Hepatocyte (in vitro differentiated cells): ENCODE results near the gene MFSD2A. TPM values are rescaled to one million over a fixed set of nuclear protein-coding genes. Genes with fewer than 3 reads are reported as not detected.

Experiments
- DNase-seq: peaks from one replicate; pipeline ENCODE4 v3.0.0-alpha.2; 2016; ENCODE audit warnings: low spot score
- H2AFZ ChIP-seq: fragments of 200-600 bp; sonication (generic); 2 replicates; pipeline ENCODE4 v1.6.0; 2016; ENCODE audit warnings: antibody characterized with exemption, mild to moderate bottlenecking
- H3K27ac ChIP-seq: fragments of 200-600 bp; sonication (generic); 2 replicates; pipeline ENCODE4 v1.5.1; 2016; ENCODE audit warnings: mild to moderate bottlenecking
- H3K27me3 ChIP-seq: fragments of 200-600 bp; sonication (generic); 2 replicates; pipeline ENCODE4 v1.6.1; 2016
- H3K36me3 ChIP-seq: fragments of 200-600 bp; sonication (generic); replicated peaks from 2 replicates; pipeline ENCODE4 v1.5.1; 2016; ENCODE audit warnings: low read depth; ENCODE audit not compliant: insufficient read depth
- H3K4me1 ChIP-seq: fragments of 200-600 bp; sonication (generic); 2 replicates; pipeline ENCODE4 v1.5.1; 2016; ENCODE audit warnings: mild to moderate bottlenecking, moderate library complexity; ENCODE audit not compliant: insufficient read depth
- H3K4me2 ChIP-seq: fragments of 200-600 bp; sonication (generic); 2 replicates; pipeline ENCODE4 v1.6.0; 2016
- H3K4me3 ChIP-seq: fragments of 200-600 bp; sonication (generic); 2 replicates; pipeline ENCODE4 v1.5.1; 2016; ENCODE audit warnings: mild to moderate bottlenecking
- H3K79me2 ChIP-seq: fragments of 200-600 bp; sonication (generic); 2 replicates; pipeline ENCODE4 v1.6.0; 2017; ENCODE audit warnings: mild to moderate bottlenecking
- H3K9me2 ChIP-seq: fragments of 200-600 bp; sonication (generic); replicated peaks from 2 replicates; pipeline ENCODE4 v1.6.0; 2017; ENCODE audit warnings: mild to moderate bottlenecking; ENCODE audit not compliant: insufficient read depth
- H3K9me3 ChIP-seq: fragments of 200-600 bp; sonication (generic); 2 replicates; pipeline ENCODE4 v1.5.1; 2016; ENCODE audit warnings: low read depth, mild to moderate bottlenecking
- H4K20me1 ChIP-seq: fragments of 200-600 bp; sonication (generic); 2 replicates; pipeline ENCODE4 v1.6.0; 2016; ENCODE audit warnings: mild to moderate bottlenecking; ENCODE audit not compliant: insufficient read depth, poor library complexity, severe bottlenecking
- CTCF ChIP-seq: fragments of 200-600 bp; sonication (generic); IDR thresholded peaks from 2 replicates; pipeline ENCODE4 v1.5.1; 2016; ENCODE audit warnings: antibody characterized with exemption, mild to moderate bottlenecking; ENCODE audit not compliant: poor library complexity
- EZH2 ChIP-seq: fragments of 200-600 bp; sonication (generic); IDR thresholded peaks from 2 replicates; pipeline ENCODE4 v1.6.1; 2016; ENCODE audit warnings: antibody characterized with exemption, mild to moderate bottlenecking, borderline replicate concordance
- EZH2phosphoT487 ChIP-seq: fragments of 200-600 bp; sonication (generic); IDR thresholded peaks from one replicate; pipeline ENCODE4 v1.6.1; 2018; ENCODE audit warnings: antibody characterized with exemption, mild to moderate bottlenecking, low read depth, moderate library complexity; ENCODE audit not compliant: unreplicated experiment, severe bottlenecking
- WGBS: methylation state at CpG from one replicate; pipeline ENCODE4 v1.1.6; 2016; ENCODE audit warnings: low lambda C conversion rate; ENCODE audit errors: missing lambda C conversion rate; 5-methylcytosine and 5-hydroxymethylcytosine counted together
- polyA plus RNA-seq: library from polyadenylated mRNA; unstranded; fragments of >200 nt; fragmentation: Nextera tagmentation; extraction: Ambion mirVana; gene quantifications from 2 replicates; pipeline ENCODE4 v1.2.1, GENCODE V29; 2016
- total RNA-seq: library from RNA; depleted of rRNA; stranded (reverse); fragments of >200 nt; gene quantifications from 2 replicates; pipeline ENCODE4 v1.2.3, GENCODE V29; 2014

The MFSD2A gene
- total and polyA plus RNA-seq, 2 experiments from 2014 or later: 4.8 to 9.8 TPM

DNA sequence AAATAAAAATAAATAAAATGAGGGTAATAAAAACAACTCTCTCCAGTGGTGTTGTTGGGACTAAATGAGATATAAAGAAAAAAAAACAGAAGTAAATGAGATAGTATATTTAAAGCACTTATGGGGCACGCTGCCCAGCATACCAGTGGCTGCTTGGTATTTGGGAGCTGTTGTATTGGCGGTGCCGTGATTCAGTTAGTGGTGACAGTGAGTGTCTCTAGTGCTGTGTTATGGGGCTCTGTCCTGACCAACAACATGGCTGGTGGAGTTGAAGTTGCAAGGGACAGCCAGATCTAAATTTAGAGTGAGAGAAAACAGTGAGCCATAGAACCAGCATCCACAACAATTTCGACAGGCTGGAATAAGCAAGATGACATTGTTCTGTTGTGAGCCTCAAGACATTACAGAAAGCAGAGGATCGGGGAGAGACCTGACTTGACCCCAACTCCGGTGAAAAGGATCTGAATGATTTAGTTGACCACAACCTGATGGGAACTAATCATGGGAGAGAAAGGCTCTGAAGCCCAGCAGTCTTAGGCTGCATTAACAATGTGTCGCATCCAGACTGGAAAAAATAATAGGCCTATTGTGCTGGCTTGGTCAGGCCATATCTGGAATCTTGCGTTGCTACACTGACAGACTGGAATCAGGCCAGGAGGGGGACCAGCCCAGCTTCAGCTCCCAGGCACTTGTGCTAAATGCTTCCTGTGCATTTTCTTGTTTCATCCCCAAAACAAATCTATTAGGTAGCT is 2.4 kb upstream of the MFSD2A start:
- Histone ChIP-seq H3K36me3 (no peaks in the 10 kb centered on the region), H3K79me2 (no peaks in the 10 kb centered on the region), H3K27ac (no peak overlapping the region), H2AFZ (no peak overlapping the region), H3K9me2 (no peaks in the 10 kb centered on the region), H3K9me3 (no peaks in the 10 kb centered on the region), H3K4me3 (no peak overlapping the region), H3K4me1 (peaks cover 11% of the 10 kb centered on the region), H4K20me1 (no peaks in the 10 kb centered on the region), H3K4me2 (no peak overlapping the region), H3K27me3 (peaks cover 4% of the 10 kb centered on the region)
- no peak for DNase-seq
- TF ChIP-seq EZH2 (no peak), EZH2phosphoT487 (no peak), CTCF (no peak)
- 74% methylated on average over 8 of the region's 8 CpGs for WGBS

GRCh38 chr1:39954324-39954869 is 548 bp upstream of the MFSD2A start:
- Histone ChIP-seq H3K4me1 (peaks cover 11% of the 10 kb centered on the region), H3K9me2 (no peaks in the 10 kb centered on the region), H3K79me2 (no peaks in the 10 kb centered on the region), H3K9me3 (no peaks in the 10 kb centered on the region), H3K27ac (no peak overlapping the region), H3K27me3 (peaks cover 4% of the 10 kb centered on the region), H3K4me2 (peak overlapping the region; percentile 99), H4K20me1 (no peaks in the 10 kb centered on the region), H2AFZ (peak overlapping the region; percentile 58), H3K4me3 (no peak overlapping the region), H3K36me3 (no peaks in the 10 kb centered on the region)
- TF ChIP-seq CTCF: no peak
- TF ChIP-seq EZH2phosphoT487: no peak
- TF ChIP-seq EZH2: no peak
- no peak for DNase-seq
- 72% methylated on average over 17 of the region's 17 CpGs for WGBS

GRCh38 chr1:39955547-39956539 is 898 bp downstream of the MFSD2A start:
- H3K36me3 ChIP-seq: no peaks in the 10 kb centered on the region
- peak; percentile 46 for DNase-seq
- H3K9me2 ChIP-seq: no peaks in the 10 kb centered on the region
- no peaks in the 10 kb centered on the region for H4K20me1 ChIP-seq
- 17% methylated on average over 24 of the region's 36 CpGs for WGBS
- peaks cover 11% of the 10 kb centered on the region for H3K4me1 ChIP-seq
- H3K27me3 ChIP-seq: peaks cover 4% of the 10 kb centered on the region
- no peaks in the 10 kb centered on the region for H3K79me2 ChIP-seq
- H3K27ac ChIP-seq: no peak overlapping the region
- peak overlapping the region; percentile 99 for H3K4me2 ChIP-seq
- no peaks in the 10 kb centered on the region for H3K9me3 ChIP-seq
- H2AFZ ChIP-seq: peak overlapping the region; percentile 43
- H3K4me3 ChIP-seq: peak overlapping the region; percentile 53
- TF ChIP-seq EZH2phosphoT487 (no peak), CTCF (no peak), EZH2 (no peak)
